GM12865 (cell line): Measurements from ENCODE around the gene COIL.

Source experiments
- DNase-seq: peaks from one replicate; pipeline ENCODE4 v3.0.0; 2010; ENCODE audit warnings: low read depth
- H3K4me3 ChIP-seq: 2 replicates; pipeline ENCODE4 v1.5.1; 2011; ENCODE audit warnings: mild to moderate bottlenecking, low read depth, low read length, control low read depth
- TF ChIP-seq, protein P1 (sequence below): IDR thresholded peaks from 2 replicates; pipeline ENCODE4 v1.5.1; 2011; ENCODE audit warnings: low read length, control low read depth, low read depth, inconsistent platforms; ENCODE audit not compliant: insufficient read depth; ENCODE audit errors: missing control alignments

The COIL gene

GRCh38 chr17:56913867-56914580 is 46.8 kb downstream of the COIL start, which contains the start of gene TRIM25:
Gene TRIM25 (minus strand): TSS chr17:56914049. CDS start chr17:56913988, 61 bp downstream.
- TF ChIP-seq, protein P1, sequence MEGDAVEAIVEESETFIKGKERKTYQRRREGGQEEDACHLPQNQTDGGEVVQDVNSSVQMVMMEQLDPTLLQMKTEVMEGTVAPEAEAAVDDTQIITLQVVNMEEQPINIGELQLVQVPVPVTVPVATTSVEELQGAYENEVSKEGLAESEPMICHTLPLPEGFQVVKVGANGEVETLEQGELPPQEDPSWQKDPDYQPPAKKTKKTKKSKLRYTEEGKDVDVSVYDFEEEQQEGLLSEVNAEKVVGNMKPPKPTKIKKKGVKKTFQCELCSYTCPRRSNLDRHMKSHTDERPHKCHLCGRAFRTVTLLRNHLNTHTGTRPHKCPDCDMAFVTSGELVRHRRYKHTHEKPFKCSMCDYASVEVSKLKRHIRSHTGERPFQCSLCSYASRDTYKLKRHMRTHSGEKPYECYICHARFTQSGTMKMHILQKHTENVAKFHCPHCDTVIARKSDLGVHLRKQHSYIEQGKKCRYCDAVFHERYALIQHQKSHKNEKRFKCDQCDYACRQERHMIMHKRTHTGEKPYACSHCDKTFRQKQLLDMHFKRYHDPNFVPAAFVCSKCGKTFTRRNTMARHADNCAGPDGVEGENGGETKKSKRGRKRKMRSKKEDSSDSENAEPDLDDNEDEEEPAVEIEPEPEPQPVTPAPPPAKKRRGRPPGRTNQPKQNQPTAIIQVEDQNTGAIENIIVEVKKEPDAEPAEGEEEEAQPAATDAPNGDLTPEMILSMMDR = no peak
- DNase-seq = peak; percentile 95
- peak within 1 kb of the TSS; percentile 80 for H3K4me3 ChIP-seq

DNA sequence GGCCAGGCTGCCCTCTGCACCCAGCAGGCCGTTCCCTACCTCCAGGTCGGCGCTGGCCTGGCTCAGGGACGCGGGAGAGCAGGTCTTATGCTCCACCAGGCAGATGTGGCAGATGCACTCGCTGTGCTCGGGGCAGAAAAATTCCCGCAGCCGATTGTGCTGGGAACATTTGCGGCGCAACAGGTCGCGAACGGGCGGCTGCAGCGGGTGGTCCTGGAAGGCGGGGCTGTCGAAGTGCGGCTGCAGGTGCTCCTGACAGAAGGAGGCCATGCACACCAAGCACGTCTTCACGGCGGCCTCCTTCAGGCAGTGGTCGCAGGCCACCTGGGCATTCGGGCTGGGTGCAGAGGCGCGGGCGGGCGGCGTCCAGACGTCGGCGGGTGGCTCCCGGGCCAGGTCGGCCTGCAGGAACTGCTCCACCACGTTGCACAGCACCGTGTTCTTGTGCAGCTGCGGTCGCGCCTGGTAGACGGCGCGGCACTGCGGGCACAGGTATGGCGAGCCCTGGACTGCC is 47.4 kb downstream of the COIL start:
- H3K4me3 ChIP-seq = peak overlapping the region; percentile 80
- no peak for DNase-seq
- TF ChIP-seq, protein P1 = no peak

DNA sequence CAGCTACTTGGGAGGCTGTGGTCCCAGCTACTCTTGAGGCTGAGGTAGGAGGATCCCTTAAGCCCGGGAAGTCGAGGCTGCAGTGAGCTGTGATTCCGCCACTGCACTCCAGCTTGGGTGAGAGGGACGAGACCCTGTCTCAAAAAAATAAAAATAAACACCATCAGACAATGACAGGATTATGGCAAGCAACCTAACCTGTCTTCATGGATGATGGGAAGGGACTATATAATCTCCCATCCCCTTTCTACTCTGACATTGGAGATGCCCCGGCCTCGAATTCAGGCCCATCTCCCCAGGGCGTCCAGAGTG is 47.9 kb downstream of the COIL start:
- peak overlapping the region; percentile 80 for H3K4me3 ChIP-seq
- no peak for DNase-seq
- TF ChIP-seq, protein P1 = no peak

GRCh38 chr17:56912105-56912999 is 48.5 kb downstream of the COIL start:
- H3K4me3 ChIP-seq = peak overlapping the region; percentile 80
- TF ChIP-seq, protein P1 = no peak
- no peak for DNase-seq

DNA sequence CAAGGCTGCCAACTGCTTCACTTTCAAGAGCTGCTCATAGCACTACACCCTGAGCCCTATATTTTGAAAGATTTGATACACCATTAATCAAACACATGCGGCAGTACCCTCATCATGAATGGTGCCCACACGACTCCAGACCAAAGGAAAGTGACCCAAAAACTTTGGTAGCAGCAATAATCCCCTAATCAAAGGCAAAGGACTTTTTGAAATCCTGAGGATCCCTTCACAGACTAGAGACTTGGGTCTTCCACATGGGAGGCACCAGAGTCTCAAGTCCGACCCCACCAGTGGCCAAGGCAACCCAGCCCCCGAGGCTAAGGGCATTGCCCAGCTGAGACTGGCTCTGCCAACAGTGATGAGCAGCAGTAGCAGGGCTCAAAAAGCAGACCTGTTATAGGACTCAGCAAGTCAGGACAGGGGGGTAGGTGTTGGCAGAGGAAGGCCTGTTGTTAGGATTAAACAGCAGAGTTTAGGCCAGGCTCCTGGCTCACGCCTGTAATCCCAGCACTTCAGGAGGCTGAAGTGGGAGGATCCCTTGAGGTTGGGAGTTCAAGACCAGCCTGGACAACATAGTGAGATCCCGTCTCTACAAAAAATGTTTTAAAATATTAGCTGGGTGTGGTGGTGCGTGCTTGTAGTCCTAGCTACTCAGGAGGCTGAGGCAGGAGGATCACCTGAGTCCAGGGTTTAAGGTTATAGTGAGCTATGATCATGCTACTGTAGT is 50.2 kb downstream of the COIL start:
- DNase-seq = no peak
- peak overlapping the region; percentile 80 for H3K4me3 ChIP-seq

More for the DNA sequence above, 50.2 kb downstream of the COIL start:
- TF ChIP-seq, protein P1 = no peak
